IMR-90 (cell line): ENCODE data around the gene TCERG1L. TPM values are rescaled to one million over a fixed set of nuclear protein-coding genes. Genes with fewer than 3 reads are reported as not detected.

Source experiments
- ATAC-seq: fragments of 200-7000 bp; cut with Tn5 transposase; 2 replicates; pipeline ENCODE4 v1.9.1; 2020; ENCODE audit warnings: low read depth, mild to moderate bottlenecking, moderate library complexity
- BruUV-seq: library from RNA; stranded (reverse); fragments of 400-500 nt; replicated peaks from 2 replicates; lab custom pipeline; 2021; lab: Mats Ljungman, UMichigan
- CTCF ChIA-PET: fragments of 300-600 bp; formaldehyde crosslinking; extraction: SDS; loops from one replicate; lab custom pipeline; 2021; ENCODE audit warnings: antibody characterized with exemption; lab: Yijun Ruan, JAX
- POLR2A ChIA-PET: fragments of 300-600 bp; sonication (Branson Sonifier 250); formaldehyde crosslinking; loops from one replicate; lab custom pipeline; 2022; ENCODE audit warnings: antibody characterized with exemption; ENCODE audit not compliant: unreplicated experiment; lab: Charles Lee
- DNase-seq: peaks from one replicate; pipeline ENCODE4 v3.0.0; 2013
- H2AFZ ChIP-seq: replicated peaks from 2 replicates; pipeline ENCODE3; 2013; ENCODE audit warnings: low read length, mild to moderate bottlenecking; ENCODE audit not compliant: poor library complexity
- H2AK5ac ChIP-seq: 2 replicates; pipeline ENCODE4 v1.6.1; 2013; ENCODE audit warnings: low read depth, low read length, inconsistent platforms
- H2AK9ac ChIP-seq: replicated peaks from 2 replicates; pipeline ENCODE3; 2013; ENCODE audit warnings: mild to moderate bottlenecking, low read depth, low read length, moderate library complexity; ENCODE audit not compliant: poor library complexity
- H2BK120ac ChIP-seq: 2 replicates; pipeline ENCODE4 v1.6.1; 2013; ENCODE audit warnings: low read depth, low read length, inconsistent platforms
- H2BK15ac ChIP-seq: 3 replicates; pipeline ENCODE4 v1.6.1; 2013; ENCODE audit warnings: low read depth, low read length, inconsistent platforms
- H2BK20ac ChIP-seq: 2 replicates; pipeline ENCODE4 v1.6.1; 2013; ENCODE audit warnings: low read depth, mild to moderate bottlenecking, inconsistent platforms, low read length, moderate library complexity
- H2BK5ac ChIP-seq: 2 replicates; pipeline ENCODE4 v1.6.1; 2013; ENCODE audit warnings: mild to moderate bottlenecking, low read depth, low read length, inconsistent platforms; ENCODE audit not compliant: poor library complexity, severe bottlenecking
- H3K14ac ChIP-seq: replicated peaks from 2 replicates; pipeline ENCODE4 v1.6.1; 2013; ENCODE audit warnings: low read depth, low read length, inconsistent platforms
- H3K18ac ChIP-seq: 2 replicates; pipeline ENCODE4 v1.6.1; 2013; ENCODE audit warnings: low read depth, low read length, control low read depth
- H3K23ac ChIP-seq: 2 replicates; pipeline ENCODE4 v1.6.1; 2013; ENCODE audit warnings: low read depth, low read length, inconsistent platforms
- H3K27ac ChIP-seq: 2 replicates; pipeline ENCODE4 v1.5.1; 2013; ENCODE audit warnings: mild to moderate bottlenecking, control low read depth, low read length; ENCODE audit not compliant: insufficient read depth
- H3K27me3 ChIP-seq: 2 replicates; pipeline ENCODE4 v1.6.1; 2013; ENCODE audit warnings: low read length; ENCODE audit not compliant: control insufficient read depth, insufficient read depth
- H3K36me3 ChIP-seq: 2 replicates; pipeline ENCODE4 v1.6.1; 2013; ENCODE audit warnings: low read length, mixed read lengths; ENCODE audit not compliant: control insufficient read depth, insufficient read depth
- H3K4ac ChIP-seq: 2 replicates; pipeline ENCODE4 v1.6.1; 2013; ENCODE audit warnings: low read depth, low read length, inconsistent platforms
- H3K4me1 ChIP-seq: 2 replicates; pipeline ENCODE4 v1.6.1; 2013; ENCODE audit warnings: low read length, mixed read lengths; ENCODE audit not compliant: control insufficient read depth, insufficient read depth
- H3K4me2 ChIP-seq: 2 replicates; pipeline ENCODE4 v1.6.1; 2013; ENCODE audit warnings: low read depth, mild to moderate bottlenecking, control low read depth, low read length, moderate library complexity
- H3K4me3 ChIP-seq: 2 replicates; pipeline ENCODE4 v1.5.1; 2013; ENCODE audit warnings: low read depth, mild to moderate bottlenecking, control low read depth, low read length, moderate library complexity; ENCODE audit not compliant: insufficient read depth
- H3K56ac ChIP-seq: 2 replicates; pipeline ENCODE4 v1.6.1; 2013; ENCODE audit warnings: low read length, inconsistent platforms; ENCODE audit not compliant: insufficient read depth; ENCODE audit errors: extremely low read depth
- H3K79me1 ChIP-seq, 2 experiments: 2 replicates each; pipeline ENCODE4 v1.6.1; 2013; ENCODE audit warnings: low read length in 2 of 2, inconsistent platforms in 1 of 2, low read depth in 1 of 2
- H3K9ac ChIP-seq: 2 replicates; pipeline ENCODE4 v1.6.1; 2013; ENCODE audit warnings: low read depth, low read length, control low read depth
- H3K9me1 ChIP-seq: 2 replicates; pipeline ENCODE4 v1.6.1; 2013; ENCODE audit warnings: low read length, inconsistent platforms; ENCODE audit not compliant: insufficient read depth
- H3K9me3 ChIP-seq: 2 replicates; pipeline ENCODE4 v1.6.1; 2013; ENCODE audit warnings: low read length; ENCODE audit not compliant: control insufficient read depth, insufficient read depth
- H4K20me1 ChIP-seq: 2 replicates; pipeline ENCODE4 v1.6.1; 2013; ENCODE audit warnings: low read length, inconsistent platforms; ENCODE audit not compliant: insufficient read depth
- H4K5ac ChIP-seq: 2 replicates; pipeline ENCODE4 v1.6.1; 2013; ENCODE audit warnings: mild to moderate bottlenecking, low read depth, low read length, control low read depth
- H4K8ac ChIP-seq, 2 experiments: 2 replicates each; pipeline ENCODE4 v1.6.1; 2013; ENCODE audit warnings: low read depth in 2 of 2, low read length in 2 of 2, control low read depth in 1 of 2, inconsistent platforms in 1 of 2
- H4K91ac ChIP-seq: 2 replicates; pipeline ENCODE4 v1.6.1; 2013; ENCODE audit warnings: low read depth, low read length, inconsistent platforms; ENCODE audit not compliant: insufficient read depth
- BHLHE40 ChIP-seq: fragments of 150-350 bp; IDR thresholded peaks from 2 replicates; pipeline ENCODE4 v1.6.1; 2016; ENCODE audit warnings: mild to moderate bottlenecking, low read depth, low read length
- CEBPB ChIP-seq: IDR thresholded peaks from 2 replicates; pipeline ENCODE4 v1.6.1; 2012; ENCODE audit warnings: low read depth, low read length, improper control_type of control experiment
- FOS ChIP-seq: fragments of 150-350 bp; IDR thresholded peaks from 2 replicates; pipeline ENCODE4 v1.6.1; 2016; ENCODE audit warnings: low read depth, low read length
- MAZ ChIP-seq: IDR thresholded peaks from 2 replicates; pipeline ENCODE4 v1.6.1; 2012; ENCODE audit warnings: low read depth, mild to moderate bottlenecking, low read length, improper control_type of control experiment, moderate library complexity, borderline replicate concordance
- MXI1 ChIP-seq: IDR thresholded peaks from 2 replicates; pipeline ENCODE4 v1.6.1; 2012; ENCODE audit warnings: low read depth, mild to moderate bottlenecking, low read length, moderate library complexity, borderline replicate concordance
- RCOR1 ChIP-seq: IDR thresholded peaks from 2 replicates; pipeline ENCODE4 v1.6.1; 2012; ENCODE audit warnings: mild to moderate bottlenecking, low read length, improper control_type of control experiment; ENCODE audit not compliant: insufficient replicate concordance
- RFX5 ChIP-seq: IDR thresholded peaks from 2 replicates; pipeline ENCODE4 v1.8.0; 2012; ENCODE audit warnings: low read depth, mild to moderate bottlenecking, low read length, moderate library complexity
- SMC3 ChIP-seq: fragments of 150-350 bp; IDR thresholded peaks from 2 replicates; pipeline ENCODE4 v1.6.1; 2016; ENCODE audit warnings: low read depth, mild to moderate bottlenecking, antibody characterized with exemption, low read length, moderate library complexity
- WGBS, 2 experiments: methylation state at CpG; one replicate each; pipeline versions ENCODE4 v1.1.5 to v1.1.7; 2013; ENCODE audit warnings: missing lambda C conversion rate in 2 of 2; ENCODE audit not compliant: insufficient read length in 1 of 2; ENCODE audit errors: extremely low coverage in 2 of 2; 5-methylcytosine and 5-hydroxymethylcytosine counted together
- dilution Hi-C: fragments of 300-500 bp; cut with HindIII; formaldehyde crosslinking; loops from one replicate; pipeline ENCODE4 v1.14.3; 2018; ENCODE audit warnings: low sequenced_read_pairs; ENCODE audit not compliant: unreplicated experiment
- in situ Hi-C: fragments of 300-500 bp; cut with MboI; formaldehyde crosslinking; loops from 3 replicates; pipeline ENCODE4 v1.14.3; 2019; ENCODE audit warnings: low sequenced_read_pairs, inconsistent platforms, mixed read lengths
- intact Hi-C: fragments of 100-400 bp; cut with micrococcal nuclease; formaldehyde crosslinking; loops from 2 replicates; pipeline ENCODE4 v1.10.0; 2022
- polyA plus RNA-seq, 3 experiments: library from polyadenylated mRNA; depleted of rRNA; stranded (reverse); fragments of >200 nt; gene quantifications; 2 replicates each; pipeline ENCODE4 v1.2.3, GENCODE V29; 2012; ENCODE audit warnings: low replicate concordance in 1 of 3
- total RNA-seq: library from RNA; depleted of rRNA; stranded (reverse); fragments of >200 nt; gene quantifications from 2 replicates; pipeline ENCODE4 v1.2.3, GENCODE V29; 2012
- TF ChIP-seq, protein P1 (sequence below): conservative IDR thresholded peaks from 2 replicates; pipeline ENCODE4 v1.5.1; 2012; ENCODE audit warnings: mild to moderate bottlenecking, low read depth, low read length, improper control_type of control experiment

TCERG1L gene
- total and polyA plus RNA-seq, 2 of the 4 experiments (the other 2 are of a cell fraction): not detected

DNA sequence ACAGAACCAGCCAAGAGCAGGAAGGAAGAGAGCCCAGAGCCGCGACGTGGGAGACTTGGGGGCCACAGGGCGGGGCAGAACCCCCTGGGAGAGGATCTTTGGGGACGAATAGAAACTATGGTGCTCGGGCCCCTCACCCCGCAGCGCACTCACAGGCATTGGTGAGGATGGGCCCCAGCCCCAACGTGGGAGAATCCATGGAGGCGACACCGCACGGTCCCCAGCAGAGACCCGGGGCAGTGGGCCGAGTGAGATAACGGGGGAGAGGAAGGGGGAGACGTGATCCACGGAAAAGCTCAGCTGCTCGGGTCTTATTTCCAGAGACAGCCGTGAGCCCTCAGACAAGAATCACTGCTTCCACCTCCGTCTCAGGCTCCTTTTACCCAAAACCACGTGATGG, 222.4 kb downstream of the TCERG1L start:
- Histone ChIP-seq H3K4me2 (no peak overlapping the region), H3K18ac (no peak overlapping the region), H2BK15ac (no peak overlapping the region), H3K23ac (no peak overlapping the region), H3K9me3 (peaks cover 62% of the 10 kb centered on the region), H3K9ac (no peak overlapping the region), H3K27me3 (no peaks in the 10 kb centered on the region), H3K4me3 (no peak overlapping the region), H4K91ac (no peak overlapping the region), H3K36me3 (no peaks in the 10 kb centered on the region), H2AK9ac (no peak overlapping the region), H2BK5ac (no peak overlapping the region), H2BK20ac (no peak overlapping the region), H2AFZ (no peak overlapping the region), H3K79me1 (no peaks in the 10 kb centered on the region), H2BK120ac (no peak overlapping the region), H4K8ac (no peak overlapping the region), H3K56ac (no peak overlapping the region), H3K4me1 (no peaks in the 10 kb centered on the region), H3K27ac (no peak overlapping the region), H3K4ac (no peak overlapping the region), H3K14ac (no peak overlapping the region), H2AK5ac (no peak overlapping the region), H4K20me1 (no peaks in the 10 kb centered on the region), H4K5ac (no peak overlapping the region), H3K9me1 (no peaks in the 10 kb centered on the region)
- ATAC-seq (no peak), DNase-seq (no peak)
- ChIA-PET CTCF (no interaction called here), POLR2A (no interaction called here)
- BruUV-seq: no TSS peak
- dilution Hi-C loops: no loop called here
- TF ChIP-seq MAZ (no peak), SMC3 (no peak), RFX5 (no peak), MXI1 (no peak), CEBPB (no peak), BHLHE40 (no peak), RCOR1 (no peak), FOS (no peak)
- TF ChIP-seq, protein P1, sequence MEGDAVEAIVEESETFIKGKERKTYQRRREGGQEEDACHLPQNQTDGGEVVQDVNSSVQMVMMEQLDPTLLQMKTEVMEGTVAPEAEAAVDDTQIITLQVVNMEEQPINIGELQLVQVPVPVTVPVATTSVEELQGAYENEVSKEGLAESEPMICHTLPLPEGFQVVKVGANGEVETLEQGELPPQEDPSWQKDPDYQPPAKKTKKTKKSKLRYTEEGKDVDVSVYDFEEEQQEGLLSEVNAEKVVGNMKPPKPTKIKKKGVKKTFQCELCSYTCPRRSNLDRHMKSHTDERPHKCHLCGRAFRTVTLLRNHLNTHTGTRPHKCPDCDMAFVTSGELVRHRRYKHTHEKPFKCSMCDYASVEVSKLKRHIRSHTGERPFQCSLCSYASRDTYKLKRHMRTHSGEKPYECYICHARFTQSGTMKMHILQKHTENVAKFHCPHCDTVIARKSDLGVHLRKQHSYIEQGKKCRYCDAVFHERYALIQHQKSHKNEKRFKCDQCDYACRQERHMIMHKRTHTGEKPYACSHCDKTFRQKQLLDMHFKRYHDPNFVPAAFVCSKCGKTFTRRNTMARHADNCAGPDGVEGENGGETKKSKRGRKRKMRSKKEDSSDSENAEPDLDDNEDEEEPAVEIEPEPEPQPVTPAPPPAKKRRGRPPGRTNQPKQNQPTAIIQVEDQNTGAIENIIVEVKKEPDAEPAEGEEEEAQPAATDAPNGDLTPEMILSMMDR: no peak
- WGBS, 2 experiments: 59% methylated on average over 6 of the region's 21 CpGs; no CpG with 5 or more reads in 1 of the 2 experiments
- intact Hi-C loops: no loop called here
- in situ Hi-C loops: no loop called here
